ENCODE results near the gene CMSS1.

The CMSS1 gene

DNA sequence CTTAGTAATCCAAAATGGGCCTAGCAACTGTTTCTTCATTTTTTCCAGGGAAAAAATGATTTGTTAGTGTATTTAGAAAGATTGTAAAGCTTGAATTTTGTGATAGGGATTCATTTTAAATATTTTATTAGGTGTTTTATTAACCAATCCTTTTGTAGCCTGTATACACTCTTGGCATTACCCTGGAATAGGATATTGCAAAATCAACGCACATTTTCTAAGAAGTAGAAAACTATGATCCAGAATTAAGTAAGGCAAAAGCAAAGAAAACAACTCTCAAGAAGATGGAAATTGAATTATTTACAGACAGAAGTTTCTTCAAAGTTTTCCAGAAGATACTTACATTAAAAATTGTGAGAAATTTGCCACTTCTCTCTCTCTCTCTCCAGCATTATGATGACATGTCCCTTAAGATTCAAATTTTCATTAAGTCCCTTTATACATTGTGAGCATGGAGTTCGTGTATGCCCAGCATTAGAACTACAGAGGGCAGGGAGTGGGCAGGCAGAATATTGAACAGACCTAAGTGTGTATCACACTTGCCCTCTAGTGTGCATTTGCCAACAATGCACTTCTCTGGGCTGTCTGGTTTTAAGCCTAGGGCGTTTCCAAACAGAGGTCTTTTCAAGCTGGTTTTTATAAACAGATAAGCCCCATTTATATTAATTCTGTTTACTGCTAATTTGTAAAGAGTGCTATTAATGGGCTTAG lies 28.5 kb upstream of the CMSS1 start:
- Histone ChIP-seq H2AFZ (ENCODE audit: low read length) (no peak overlapping the region), H3F3A (ENCODE audit: insufficient read depth, low read length) (no peaks in the 10 kb centered on the region), H3K27me3 (ENCODE audit: insufficient read depth, low read length) (no peaks in the 10 kb centered on the region), H4K20me1 (ENCODE audit: insufficient read depth, low read length) (no peaks in the 10 kb centered on the region), H3K9ac (ENCODE audit: low read length) (no peak overlapping the region), H3K36me3 (ENCODE audit: insufficient read depth, low read length) (no peaks in the 10 kb centered on the region), H3K9me3 (ENCODE audit: low read length) (no peaks in the 10 kb centered on the region), H3K4me1 (ENCODE audit: insufficient read depth, low read length, severe bottlenecking) (no peaks in the 10 kb centered on the region), H3K79me2 (ENCODE audit: insufficient read depth, low read length) (no peaks in the 10 kb centered on the region), H3K27ac (ENCODE audit: low read depth, low read length, poor library complexity, severe bottlenecking) (no peak overlapping the region), H3K9me2 (ENCODE audit: low read depth, low read length) (no peaks in the 10 kb centered on the region), H3K4me2 (ENCODE audit: low read length) (no peak overlapping the region), H3K4me3 (ENCODE audit: low read depth, low read length, poor library complexity, severe bottlenecking) (no peak overlapping the region)
- TF ChIP-seq, protein P1, sequence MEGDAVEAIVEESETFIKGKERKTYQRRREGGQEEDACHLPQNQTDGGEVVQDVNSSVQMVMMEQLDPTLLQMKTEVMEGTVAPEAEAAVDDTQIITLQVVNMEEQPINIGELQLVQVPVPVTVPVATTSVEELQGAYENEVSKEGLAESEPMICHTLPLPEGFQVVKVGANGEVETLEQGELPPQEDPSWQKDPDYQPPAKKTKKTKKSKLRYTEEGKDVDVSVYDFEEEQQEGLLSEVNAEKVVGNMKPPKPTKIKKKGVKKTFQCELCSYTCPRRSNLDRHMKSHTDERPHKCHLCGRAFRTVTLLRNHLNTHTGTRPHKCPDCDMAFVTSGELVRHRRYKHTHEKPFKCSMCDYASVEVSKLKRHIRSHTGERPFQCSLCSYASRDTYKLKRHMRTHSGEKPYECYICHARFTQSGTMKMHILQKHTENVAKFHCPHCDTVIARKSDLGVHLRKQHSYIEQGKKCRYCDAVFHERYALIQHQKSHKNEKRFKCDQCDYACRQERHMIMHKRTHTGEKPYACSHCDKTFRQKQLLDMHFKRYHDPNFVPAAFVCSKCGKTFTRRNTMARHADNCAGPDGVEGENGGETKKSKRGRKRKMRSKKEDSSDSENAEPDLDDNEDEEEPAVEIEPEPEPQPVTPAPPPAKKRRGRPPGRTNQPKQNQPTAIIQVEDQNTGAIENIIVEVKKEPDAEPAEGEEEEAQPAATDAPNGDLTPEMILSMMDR (IDR thresholded peaks at IDR 0.05; ENCODE audit: low read length): peak; percentile 64
- no peak for TF ChIP-seq EZH2 (IDR thresholded peaks at IDR 0.05; ENCODE audit: borderline replicate concordance, low read length)

- peaks cover 8% of the 10 kb centered on the region for H3K4me1 ChIP-seq (ENCODE audit: insufficient read depth, low read length, severe bottlenecking)
- TF ChIP-seq, protein P1 (IDR thresholded peaks at IDR 0.05; ENCODE audit: low read length): no peak
- no peak for TF ChIP-seq EZH2 (IDR thresholded peaks at IDR 0.05; ENCODE audit: borderline replicate concordance, low read length)
- H3K79me2 ChIP-seq (ENCODE audit: insufficient read depth, low read length): no peaks in the 10 kb centered on the region
- no peaks in the 10 kb centered on the region for H3K9me2 ChIP-seq (ENCODE audit: low read depth, low read length)
- no peaks in the 10 kb centered on the region for H3K36me3 ChIP-seq (ENCODE audit: insufficient read depth, low read length)
- no peaks in the 10 kb centered on the region for H4K20me1 ChIP-seq (ENCODE audit: insufficient read depth, low read length)
- no peak overlapping the region for H2AFZ ChIP-seq (ENCODE audit: low read length)
- H3F3A ChIP-seq (ENCODE audit: insufficient read depth, low read length): no peaks in the 10 kb centered on the region
- H3K4me2 ChIP-seq (ENCODE audit: low read length): no peak overlapping the region
- no peaks in the 10 kb centered on the region for H3K27me3 ChIP-seq (ENCODE audit: insufficient read depth, low read length)
- H3K4me3 ChIP-seq (ENCODE audit: low read depth, low read length, poor library complexity, severe bottlenecking): no peak overlapping the region
- H3K9me3 ChIP-seq (ENCODE audit: low read length): no peaks in the 10 kb centered on the region
- H3K27ac ChIP-seq (ENCODE audit: low read depth, low read length, poor library complexity, severe bottlenecking): no peak overlapping the region
- H3K9ac ChIP-seq (ENCODE audit: low read length): no peak overlapping the region
Observed at GRCh38 chr3:99794485-99794884, 23.2 kb upstream of the CMSS1 start.

DNA sequence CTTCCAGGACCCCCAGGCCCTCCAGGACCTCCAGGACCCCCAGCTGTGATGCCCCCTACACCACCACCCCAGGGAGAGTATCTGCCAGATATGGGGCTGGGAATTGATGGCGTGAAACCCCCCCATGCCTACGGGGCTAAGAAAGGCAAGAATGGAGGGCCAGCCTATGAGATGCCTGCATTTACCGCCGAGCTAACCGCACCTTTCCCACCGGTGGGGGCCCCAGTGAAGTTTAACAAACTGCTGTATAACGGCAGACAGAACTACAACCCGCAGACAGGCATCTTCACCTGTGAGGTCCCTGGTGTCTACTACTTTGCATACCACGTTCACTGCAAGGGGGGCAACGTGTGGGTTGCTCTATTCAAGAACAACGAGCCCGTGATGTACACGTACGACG lies 22.1 kb upstream of the CMSS1 start:
- no peaks in the 10 kb centered on the region for H3F3A ChIP-seq (ENCODE audit: insufficient read depth, low read length)
- H2AFZ ChIP-seq (ENCODE audit: low read length): no peak overlapping the region
- H3K27me3 ChIP-seq (ENCODE audit: insufficient read depth, low read length): no peaks in the 10 kb centered on the region
- no peak overlapping the region for H3K27ac ChIP-seq (ENCODE audit: low read depth, low read length, poor library complexity, severe bottlenecking)
- H3K9ac ChIP-seq (ENCODE audit: low read length): no peak overlapping the region
- no peaks in the 10 kb centered on the region for H3K9me3 ChIP-seq (ENCODE audit: low read length)
- no peaks in the 10 kb centered on the region for H3K9me2 ChIP-seq (ENCODE audit: low read depth, low read length)
- H4K20me1 ChIP-seq (ENCODE audit: insufficient read depth, low read length): no peaks in the 10 kb centered on the region
- H3K4me3 ChIP-seq (ENCODE audit: low read depth, low read length, poor library complexity, severe bottlenecking): no peak overlapping the region
- H3K4me2 ChIP-seq (ENCODE audit: low read length): no peak overlapping the region
- no peaks in the 10 kb centered on the region for H3K36me3 ChIP-seq (ENCODE audit: insufficient read depth, low read length)
- peaks cover 8% of the 10 kb centered on the region for H3K4me1 ChIP-seq (ENCODE audit: insufficient read depth, low read length, severe bottlenecking)
- no peaks in the 10 kb centered on the region for H3K79me2 ChIP-seq (ENCODE audit: insufficient read depth, low read length)
- no peak for TF ChIP-seq EZH2 (IDR thresholded peaks at IDR 0.05; ENCODE audit: borderline replicate concordance, low read length)
- TF ChIP-seq, protein P1 (IDR thresholded peaks at IDR 0.05; ENCODE audit: low read length): no peak

Measured in OCI-LY1 (cell line).